Measurements from ENCODE around the gene FAM107B.
"Not testable (repeated sequence)": the region's sequence is repeated elsewhere in the genome, so short reads cannot be mapped to it uniquely, and the experiment has no call there.

Gene FAM107B

GRCh38 chr10:14731875-14732512 is 42.7 kb downstream of the FAM107B start:
- DNase-seq, result peak; percentile 84

GRCh38 chr10:14728346-14728745 is 46.4 kb downstream of the FAM107B start:
- DNase-seq, result no peak

- DNase-seq, result no peak
Observed at GRCh38 chr10:14727924-14728323, 46.8 kb downstream of the FAM107B start.

- no peak for DNase-seq
Observed at GRCh38 chr10:14727465-14727864, 47.2 kb downstream of the FAM107B start.

- no peak for DNase-seq
Observed at GRCh38 chr10:14724931-14725330, 49.8 kb downstream of the FAM107B start.

- DNase-seq, result no peak
Observed at GRCh38 chr10:14723052-14723689, 51.5 kb downstream of the FAM107B start.

GRCh38 chr10:14717552-14717951 is 57.1 kb downstream of the FAM107B start:
- no peak for DNase-seq

- no peak for DNase-seq
Observed at GRCh38 chr10:14712991-14713424, 61.7 kb downstream of the FAM107B start.

- not testable (repeated sequence) for DNase-seq
Observed at GRCh38 chr10:14709344-14709743, 65.4 kb downstream of the FAM107B start.

GRCh38 chr10:14707481-14707880 is 67.2 kb downstream of the FAM107B start:
- DNase-seq, result no peak

- no peak for DNase-seq
Observed at GRCh38 chr10:14705548-14706230, 69.0 kb downstream of the FAM107B start.

- no peak for DNase-seq
Observed at GRCh38 chr10:14703631-14704001, 71.1 kb downstream of the FAM107B start.

GRCh38 chr10:14701466-14701865 is 73.2 kb downstream of the FAM107B start:
- DNase-seq, result no peak

GRCh38 chr10:14700546-14700945 is 74.2 kb downstream of the FAM107B start:
- DNase-seq, result no peak

GRCh38 chr10:14699482-14699881 is 75.2 kb downstream of the FAM107B start:
- DNase-seq, result no peak

GRCh38 chr10:14698829-14699170 is 75.9 kb downstream of the FAM107B start:
- no peak for DNase-seq

GRCh38 chr10:14698111-14698828 is 76.4 kb downstream of the FAM107B start:
- no peak for DNase-seq

- no peak for DNase-seq
Observed at GRCh38 chr10:14697281-14697680, 77.4 kb downstream of the FAM107B start.

- DNase-seq, result no peak
Observed at GRCh38 chr10:14696821-14697220, 77.9 kb downstream of the FAM107B start.

- no peak for DNase-seq
Observed at GRCh38 chr10:14695847-14696480, 78.7 kb downstream of the FAM107B start.

- no peak for DNase-seq
Observed at GRCh38 chr10:14693891-14694290, 80.8 kb downstream of the FAM107B start.

GRCh38 chr10:14692344-14693076 is 82.2 kb downstream of the FAM107B start:
- no peak for DNase-seq
